Measurements from ENCODE around the gene APLP1. TPM values are rescaled to one million over a fixed set of nuclear protein-coding genes. Genes with fewer than 3 reads are reported as not detected.
A peak's percentile ranks its signal among the peaks of the same experiment; 100 is the strongest.

APLP1 gene
- total and polyA plus RNA-seq, 4 donors = 0.08 to 0.51 (median 0.16) TPM; not detected in 1

GRCh38 chr19:35895911-35896642 lies 27.7 kb downstream of the APLP1 start (continued):
- TF ChIP-seq FOXA1 (IDR thresholded peaks at IDR 0.05) (no peak), RXRA (IDR thresholded peaks at IDR 0.05) (no peak), TAF1 (conservative IDR thresholded peaks at IDR 0.05) (no peak), NR2F2 (IDR thresholded peaks at IDR 0.05) (no peak), GABPA (IDR thresholded peaks at IDR 0.05 in 1 of 2, conservative IDR thresholded peaks at IDR 0.05 in 1 of 2) (no peak)

GRCh38 chr19:35896643-35897040 lies 28.3 kb downstream of the APLP1 start:
- 96% methylated on average over 13 of the region's 13 CpGs for WGBS
- Histone ChIP-seq H3K9me3 (ENCODE audit: control insufficient read depth in 4 of 4, low read length in 3 of 4) (no peaks in the 10 kb centered on the region), H3K36me3 (ENCODE audit: control insufficient read depth in 4 of 4, insufficient read depth in 3 of 4, low read depth in 1 of 4, low read length in 3 of 4) (peaks cover 3 to 16% (median 8%) of the 10 kb centered on the region in 4 donors), H3K27me3 (ENCODE audit: control insufficient read depth in 4 of 4, insufficient read depth in 4 of 4, low read length in 3 of 4) (no peaks in the 10 kb centered on the region), H3K27ac (ENCODE audit: low read depth in 1 of 2, low read length in 2 of 2) (no peak overlapping the region), H3K4me1 (ENCODE audit: control insufficient read depth in 4 of 4, insufficient read depth in 4 of 4, low read length in 3 of 4) (peaks cover 0 to 4% (median 2%) of the 10 kb centered on the region in 4 donors), H3K9ac (ENCODE audit: low read depth in 1 of 2, low read length in 2 of 2) (no peak overlapping the region), H3K4me3 (ENCODE audit: low read depth in 1 of 3, low read length in 3 of 3) (no peak overlapping the region)
- TF ChIP-seq RXRA (IDR thresholded peaks at IDR 0.05) = no peak
- TF ChIP-seq JUND (IDR thresholded peaks at IDR 0.05) = no peak
- TF ChIP-seq, protein P1, sequence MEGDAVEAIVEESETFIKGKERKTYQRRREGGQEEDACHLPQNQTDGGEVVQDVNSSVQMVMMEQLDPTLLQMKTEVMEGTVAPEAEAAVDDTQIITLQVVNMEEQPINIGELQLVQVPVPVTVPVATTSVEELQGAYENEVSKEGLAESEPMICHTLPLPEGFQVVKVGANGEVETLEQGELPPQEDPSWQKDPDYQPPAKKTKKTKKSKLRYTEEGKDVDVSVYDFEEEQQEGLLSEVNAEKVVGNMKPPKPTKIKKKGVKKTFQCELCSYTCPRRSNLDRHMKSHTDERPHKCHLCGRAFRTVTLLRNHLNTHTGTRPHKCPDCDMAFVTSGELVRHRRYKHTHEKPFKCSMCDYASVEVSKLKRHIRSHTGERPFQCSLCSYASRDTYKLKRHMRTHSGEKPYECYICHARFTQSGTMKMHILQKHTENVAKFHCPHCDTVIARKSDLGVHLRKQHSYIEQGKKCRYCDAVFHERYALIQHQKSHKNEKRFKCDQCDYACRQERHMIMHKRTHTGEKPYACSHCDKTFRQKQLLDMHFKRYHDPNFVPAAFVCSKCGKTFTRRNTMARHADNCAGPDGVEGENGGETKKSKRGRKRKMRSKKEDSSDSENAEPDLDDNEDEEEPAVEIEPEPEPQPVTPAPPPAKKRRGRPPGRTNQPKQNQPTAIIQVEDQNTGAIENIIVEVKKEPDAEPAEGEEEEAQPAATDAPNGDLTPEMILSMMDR (IDR thresholded peaks at IDR 0.05; ENCODE audit: low read depth, low read length, missing input control) = no peak
- no peak for DNase-seq (ENCODE audit: low spot score)

DNA sequence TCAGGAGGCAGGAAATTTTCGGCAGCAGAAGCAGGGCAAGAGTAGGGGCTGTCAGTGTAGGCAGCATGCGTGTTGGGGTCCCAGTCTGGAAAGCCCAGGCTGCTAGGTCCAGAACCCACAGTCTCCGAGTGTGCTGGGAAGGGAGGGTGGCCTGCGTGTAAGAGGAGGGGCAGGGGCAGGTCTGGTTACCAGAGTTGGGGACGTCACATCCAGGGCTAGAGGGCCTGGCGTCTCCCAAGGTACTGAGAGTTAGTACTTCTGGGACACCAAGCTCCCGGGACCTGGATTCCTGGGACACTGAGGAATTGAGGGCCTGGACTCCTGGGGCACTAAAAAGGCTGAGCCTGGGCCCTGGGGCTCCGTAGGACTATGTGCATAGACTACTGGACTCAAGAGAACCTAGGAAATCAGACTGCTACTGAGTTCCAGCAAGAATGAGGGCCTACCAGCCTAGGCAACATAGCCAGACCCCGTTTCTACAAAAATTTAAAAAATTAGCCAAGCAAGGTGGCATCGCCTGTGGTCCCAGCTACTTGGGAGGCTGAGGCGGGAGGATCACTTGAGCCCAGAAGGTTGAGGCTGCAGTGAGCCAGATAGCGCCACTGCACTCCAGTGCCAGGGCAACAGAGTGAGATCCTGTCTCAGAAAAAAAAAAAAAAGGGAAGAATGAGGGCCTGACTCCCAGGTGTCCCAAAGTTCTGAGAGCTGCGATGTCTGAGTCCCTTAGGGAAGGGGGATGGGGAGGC lies 29.5 kb downstream of the APLP1 start:
- no peaks in the 10 kb centered on the region for H3K27me3 ChIP-seq (ENCODE audit: control insufficient read depth in 4 of 4, insufficient read depth in 4 of 4, low read length in 3 of 4)
- H3K4me1 ChIP-seq (ENCODE audit: control insufficient read depth in 4 of 4, insufficient read depth in 4 of 4, low read length in 3 of 4) = peaks cover 0 to 4% (median 2%) of the 10 kb centered on the region in 4 donors
- H3K4me3 ChIP-seq (ENCODE audit: low read depth in 1 of 3, low read length in 3 of 3) = peak overlapping the region in 1 of 3 donors; percentile 61
- H3K9ac ChIP-seq (ENCODE audit: low read depth in 1 of 2, low read length in 2 of 2) = peak overlapping the region in 1 of 2 donors; percentile 70
- no peaks in the 10 kb centered on the region for H3K9me3 ChIP-seq (ENCODE audit: control insufficient read depth in 4 of 4, low read length in 3 of 4)
- TF ChIP-seq HNF4A (conservative IDR thresholded peaks at IDR 0.05) = no peak
- H3K36me3 ChIP-seq (ENCODE audit: control insufficient read depth in 4 of 4, insufficient read depth in 3 of 4, low read depth in 1 of 4, low read length in 3 of 4) = peaks cover 3 to 15% (median 6%) of the 10 kb centered on the region in 4 donors
- peak overlapping the region in 1 of 2 donors; percentile 91 for H3K27ac ChIP-seq (ENCODE audit: low read depth in 1 of 2, low read length in 2 of 2)
- DNase-seq (ENCODE audit: low spot score) = no peak
- WGBS = 94% methylated on average over 13 of the region's 13 CpGs

- H3K27ac ChIP-seq (ENCODE audit: low read depth in 1 of 2, low read length in 2 of 2) = peak overlapping the region; percentile 87 to 91
- peak overlapping the region in 1 of 3 donors; percentile 61 for H3K4me3 ChIP-seq (ENCODE audit: low read depth in 1 of 3, low read length in 3 of 3)
- peak overlapping the region in 1 of 2 donors; percentile 70 for H3K9ac ChIP-seq (ENCODE audit: low read depth in 1 of 2, low read length in 2 of 2)
- no peaks in the 10 kb centered on the region for H3K27me3 ChIP-seq (ENCODE audit: control insufficient read depth in 4 of 4, insufficient read depth in 4 of 4, low read length in 3 of 4)
- peaks cover 0 to 13% (median 6%) of the 10 kb centered on the region in 4 donors for H3K36me3 ChIP-seq (ENCODE audit: control insufficient read depth in 4 of 4, insufficient read depth in 3 of 4, low read depth in 1 of 4, low read length in 3 of 4)
- no peaks in the 10 kb centered on the region for H3K9me3 ChIP-seq (ENCODE audit: control insufficient read depth in 4 of 4, low read length in 3 of 4)
- no peak for DNase-seq (ENCODE audit: low spot score)
- WGBS = 56% methylated on average over 17 of the region's 17 CpGs
- H3K4me1 ChIP-seq (ENCODE audit: control insufficient read depth in 4 of 4, insufficient read depth in 4 of 4, low read length in 3 of 4) = peaks cover 0 to 4% (median 2%) of the 10 kb centered on the region in 4 donors
- TF ChIP-seq SP1 (IDR thresholded peaks at IDR 0.05) (no peak), FOXA2 (IDR thresholded peaks at IDR 0.05) (no peak), YY1 (IDR thresholded peaks at IDR 0.05) (no peak), ATF3 (IDR thresholded peaks at IDR 0.05) (no peak), JUND (IDR thresholded peaks at IDR 0.05) (no peak), EGR1 (IDR thresholded peaks at IDR 0.05; ENCODE audit: low read depth in 2 of 2) (no peak), RXRA (IDR thresholded peaks at IDR 0.05) (no peak), GABPA (IDR thresholded peaks at IDR 0.05 in 1 of 2, conservative IDR thresholded peaks at IDR 0.05 in 1 of 2) (no peak), ZBTB33 (IDR thresholded peaks at IDR 0.05) (no peak), HNF4G (IDR thresholded peaks at IDR 0.05) (no peak)
- TF ChIP-seq, protein P1 (IDR thresholded peaks at IDR 0.05; ENCODE audit: low read depth, low read length, missing input control) = no peak
These were observed 30.1 kb downstream of the APLP1 start for GRCh38 chr19:35898499-35898809.

Measured in liver (tissue), 9 donors.